Stimulated activated CD8-positive, alpha-beta memory T cell treated with anti-CD3 and anti-CD28 coated beads, Interleukin-7, amount 100 ng/mL, for 1 hour (primary cell): ENCODE results near the gene MACROH2A1.

Experiments
- DNase-seq, 2 donors: peaks; one replicate each; pipeline ENCODE4 v3.0.0-alpha.2; 2020; ENCODE audit warnings: low read depth in 2 of 2

MACROH2A1 gene

DNA sequence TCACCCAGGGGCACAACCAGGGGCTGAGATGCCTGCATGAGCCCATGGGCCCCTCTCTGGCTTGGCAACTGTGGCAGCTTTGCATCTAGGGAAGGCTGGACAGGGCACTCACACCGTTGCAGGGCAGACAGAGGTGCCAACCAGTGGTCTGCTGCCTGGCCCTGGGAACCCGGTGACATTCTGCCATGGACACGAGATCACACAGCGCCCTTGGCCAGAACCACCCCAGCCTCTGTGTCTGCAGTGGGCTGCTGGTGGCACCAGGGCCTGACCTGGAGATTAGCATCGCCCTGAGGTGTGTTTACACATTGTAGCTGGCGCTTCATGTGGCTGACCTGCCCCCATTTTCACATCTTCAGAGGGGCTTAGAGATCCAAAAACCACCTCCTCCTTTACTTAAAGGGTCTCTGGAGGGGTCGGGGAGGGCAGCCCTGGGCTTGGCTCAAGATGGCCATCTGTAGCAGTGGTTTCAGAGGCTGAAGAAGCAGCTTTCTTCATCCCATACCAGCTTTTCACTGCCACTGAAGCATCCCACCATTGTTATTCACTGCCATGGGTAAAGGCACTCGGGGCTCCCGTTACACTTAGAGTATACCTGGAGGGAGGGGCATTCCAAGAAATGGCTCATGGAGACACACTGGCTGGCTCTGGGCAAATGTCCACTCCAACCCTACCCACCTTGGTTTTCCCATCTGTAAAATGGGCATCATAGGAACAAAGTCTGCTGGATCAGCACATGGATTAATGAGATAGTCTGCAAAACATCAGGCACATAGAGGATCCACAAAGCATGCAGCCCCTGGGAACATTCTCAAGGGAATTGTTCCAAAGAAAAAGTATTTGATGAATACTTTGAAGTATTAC, 36.7 kb upstream of the MACROH2A1 start:
- DNase-seq, result no peak

DNA sequence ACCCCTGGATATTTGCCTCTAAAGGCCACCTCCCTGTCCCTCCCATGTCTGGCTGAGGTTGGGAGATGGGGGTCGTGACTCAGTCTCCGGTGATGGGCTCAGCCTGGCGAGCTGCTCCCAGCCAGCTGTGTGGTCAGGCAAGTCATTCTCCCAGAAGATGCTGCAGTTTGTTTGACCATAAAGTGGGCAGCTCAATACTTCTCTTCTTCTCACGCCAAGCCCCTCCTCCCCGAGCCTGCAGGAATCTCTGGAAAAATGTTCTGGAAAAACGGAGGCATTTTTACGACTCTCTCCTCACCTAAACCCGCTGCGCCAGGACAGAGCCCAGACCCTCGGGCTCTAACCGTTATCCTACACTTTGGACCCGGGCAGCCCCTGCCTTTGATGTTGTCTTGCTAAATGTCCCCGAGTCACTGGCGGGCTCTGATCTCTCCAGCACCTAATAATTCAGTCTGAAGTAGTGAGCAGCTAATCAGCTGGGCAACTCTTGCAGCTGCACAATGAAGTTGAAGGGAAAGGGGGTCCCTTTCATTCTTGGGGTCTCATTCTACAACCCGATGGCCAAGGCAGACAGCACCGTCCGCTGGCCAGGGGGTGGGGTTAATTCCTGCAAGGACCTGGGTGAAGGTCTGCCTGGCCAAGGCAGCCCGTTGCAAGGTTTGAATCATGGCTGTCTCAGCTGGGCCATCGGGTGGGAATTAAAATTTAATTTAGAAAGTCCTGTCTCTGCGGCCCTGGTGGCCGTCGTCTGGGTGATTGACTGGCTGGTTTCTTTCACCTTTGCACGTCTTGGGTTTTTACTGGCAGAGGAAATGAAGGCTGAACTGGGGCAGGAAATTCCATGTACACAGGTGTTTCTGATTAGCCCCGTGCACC, 35.8 kb upstream of the MACROH2A1 start:
- no peak for DNase-seq

DNA sequence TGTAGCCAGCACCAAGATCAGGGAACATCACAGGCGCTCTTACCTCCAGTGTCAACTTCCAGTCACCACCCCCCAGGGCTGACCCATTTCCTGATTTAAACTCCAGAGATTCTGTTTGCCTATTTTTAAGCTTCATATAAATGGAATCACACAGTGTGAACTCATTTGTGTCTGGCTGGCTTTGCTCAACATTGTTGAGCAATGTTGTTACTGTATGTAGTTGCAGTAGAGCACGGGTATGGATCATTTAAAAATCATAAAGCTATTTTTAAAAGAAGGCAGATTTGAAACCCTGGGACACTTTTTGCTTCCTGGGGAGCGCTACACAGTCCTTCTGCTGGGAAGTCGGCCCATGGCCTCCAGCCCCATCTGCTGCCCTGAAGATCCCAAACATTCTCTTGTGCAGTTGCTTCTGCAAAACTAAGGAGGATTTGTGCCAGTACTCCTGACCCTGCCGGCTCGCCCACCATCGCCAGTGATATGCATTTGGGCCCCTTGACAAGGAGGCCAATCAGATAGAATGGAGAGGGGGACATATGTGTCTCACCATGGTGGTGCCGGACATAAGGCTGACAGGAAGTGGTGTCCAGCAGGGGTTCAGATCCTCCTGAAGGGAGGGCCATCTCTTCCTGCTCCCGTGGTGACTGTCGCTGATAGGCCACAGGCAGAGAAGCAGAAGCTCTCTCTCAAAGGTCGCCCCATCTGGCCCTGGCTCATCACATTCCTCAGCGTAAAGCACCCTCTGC, 34.8 kb upstream of the MACROH2A1 start:
- no peak for DNase-seq

DNA sequence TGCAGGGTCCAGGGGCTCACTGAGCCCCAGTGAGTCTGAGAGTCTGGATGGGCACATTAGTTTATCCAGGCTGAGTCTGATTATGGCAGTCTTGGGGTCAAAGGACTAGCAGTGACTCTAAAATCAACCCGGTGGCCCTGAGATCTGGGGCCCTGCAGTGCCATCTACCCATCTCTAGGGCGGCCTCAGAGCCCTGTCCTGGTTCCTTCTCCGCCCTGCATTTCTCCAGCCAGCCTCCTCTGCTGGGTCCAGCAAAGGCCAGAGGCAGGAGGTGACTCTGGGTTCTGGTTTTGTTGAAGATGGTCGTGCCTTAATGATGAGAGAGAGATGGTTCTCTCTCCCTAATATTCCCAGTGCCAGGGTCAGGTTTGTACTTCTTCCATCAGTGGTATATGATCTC, 33.1 kb upstream of the MACROH2A1 start:
- no peak for DNase-seq

DNA sequence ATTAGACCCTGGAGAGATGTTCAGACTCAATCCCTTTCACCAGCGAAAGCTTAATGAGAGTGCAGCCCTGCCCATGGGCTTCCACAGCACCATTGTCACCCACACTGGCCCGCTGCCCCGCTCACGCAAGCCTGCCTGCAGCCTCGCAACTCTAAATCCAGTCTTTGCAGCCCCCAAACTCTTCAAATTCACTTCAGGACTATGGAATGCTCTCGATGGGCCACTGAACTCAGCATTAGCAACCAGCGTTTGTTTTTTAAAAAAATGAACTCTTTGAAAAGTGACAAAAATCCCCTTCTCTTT, 31.1 kb upstream of the MACROH2A1 start:
- no peak for DNase-seq

DNA sequence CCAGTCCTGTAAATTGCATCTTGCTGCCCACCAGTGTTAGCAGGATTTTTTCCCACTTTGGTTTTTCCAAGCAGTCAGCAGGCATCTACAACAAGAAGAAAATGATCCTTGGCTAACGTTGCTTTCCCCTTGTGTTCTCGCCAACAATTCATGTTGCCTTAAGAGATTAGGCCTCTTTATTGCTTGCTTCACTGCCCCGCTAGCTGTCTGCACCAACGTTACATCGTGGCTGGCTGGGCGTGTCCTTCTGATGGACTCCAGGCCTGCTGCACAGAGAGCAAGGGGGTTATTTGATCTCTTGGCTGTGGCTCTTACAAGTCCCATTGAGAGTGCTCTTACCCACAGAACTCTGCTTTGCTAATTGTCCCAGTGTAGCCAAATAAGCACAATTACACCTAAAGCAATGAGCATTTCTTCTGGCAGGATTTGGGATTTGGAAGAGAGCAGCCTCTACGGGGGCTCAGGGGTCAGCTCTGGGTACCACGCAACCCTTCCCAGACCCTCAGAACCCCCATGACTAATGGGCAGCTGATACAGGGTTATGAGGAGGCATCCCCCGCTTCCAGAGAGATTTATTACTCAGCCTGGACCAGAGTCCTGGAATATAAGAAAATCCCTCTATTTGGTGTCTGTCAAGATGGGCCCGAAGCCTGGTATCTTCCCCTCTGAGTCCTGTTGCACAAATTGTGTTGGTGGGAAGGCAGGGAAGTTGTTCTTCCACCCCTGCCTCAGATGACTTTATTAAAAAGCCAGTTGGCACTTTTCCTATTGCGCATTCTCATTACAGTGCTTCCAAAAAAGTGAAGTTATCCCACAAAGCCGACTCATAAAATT, 30.5 kb upstream of the MACROH2A1 start:
- no peak for DNase-seq

DNA sequence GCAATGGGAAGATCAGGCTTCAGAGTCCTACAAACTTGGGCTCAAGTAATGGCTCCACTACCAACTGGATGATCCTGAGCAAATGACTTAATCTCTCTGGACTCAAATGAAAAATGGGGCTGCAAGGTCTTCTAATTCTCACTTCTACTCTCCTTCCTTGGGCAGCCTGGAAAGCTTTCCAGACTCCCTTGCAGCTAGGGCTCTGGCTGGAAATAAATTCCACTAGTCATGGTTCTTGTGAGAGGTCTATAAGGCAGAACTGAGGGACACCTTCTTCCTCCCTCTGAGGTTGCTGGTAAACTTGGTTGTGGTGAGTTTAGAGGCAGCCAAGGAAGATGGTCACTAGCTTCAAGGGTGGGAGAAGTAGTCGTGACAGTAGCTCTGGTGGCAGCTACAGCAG, 29.6 kb upstream of the MACROH2A1 start:
- DNase-seq, result no peak

DNA sequence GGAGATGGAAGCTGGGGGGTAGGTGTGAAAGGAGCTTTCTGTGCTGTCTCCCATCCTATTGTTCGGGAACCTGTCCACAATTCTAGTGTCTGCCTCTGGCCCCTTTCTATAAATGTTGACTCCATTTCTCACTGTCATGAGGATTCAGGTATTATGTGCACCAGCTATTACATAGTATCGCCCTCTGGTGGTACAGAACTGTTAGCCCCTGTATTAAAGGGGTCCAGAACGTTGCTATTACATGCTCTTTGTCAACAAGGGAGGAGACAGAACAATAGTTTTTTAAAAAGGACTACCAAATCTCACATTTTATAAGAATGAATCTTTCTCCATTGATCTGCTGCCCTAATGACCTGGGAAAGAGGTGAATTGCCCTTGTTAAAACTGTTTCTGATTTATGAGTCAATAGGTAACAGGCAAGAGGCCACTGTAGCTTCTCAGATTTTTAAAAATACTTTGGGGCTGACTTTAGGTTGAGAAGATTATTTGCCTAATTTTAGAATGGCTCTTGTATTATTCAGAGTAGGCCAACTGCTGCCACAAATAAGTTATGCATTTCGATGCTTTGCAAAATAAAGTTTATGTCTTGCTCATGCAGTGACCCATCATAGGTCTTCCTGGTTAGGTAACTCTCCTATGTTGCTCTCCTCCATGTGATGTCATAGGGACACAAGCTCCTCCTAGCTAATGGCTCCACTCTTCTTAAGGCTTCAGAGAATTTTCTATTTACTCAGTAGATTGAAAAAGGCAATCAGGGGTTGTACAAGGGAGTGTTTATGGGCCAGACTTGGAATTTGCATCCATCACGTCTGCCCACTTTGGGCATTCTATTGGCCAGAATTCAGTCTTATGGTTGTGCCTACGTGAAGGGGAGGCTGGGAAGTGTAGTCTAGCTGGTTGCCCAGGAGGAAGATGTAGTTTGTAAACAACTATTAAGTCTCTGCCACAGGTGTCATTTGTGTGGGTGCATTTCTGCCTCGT, 27.4 kb upstream of the MACROH2A1 start:
- no peak for DNase-seq

DNA sequence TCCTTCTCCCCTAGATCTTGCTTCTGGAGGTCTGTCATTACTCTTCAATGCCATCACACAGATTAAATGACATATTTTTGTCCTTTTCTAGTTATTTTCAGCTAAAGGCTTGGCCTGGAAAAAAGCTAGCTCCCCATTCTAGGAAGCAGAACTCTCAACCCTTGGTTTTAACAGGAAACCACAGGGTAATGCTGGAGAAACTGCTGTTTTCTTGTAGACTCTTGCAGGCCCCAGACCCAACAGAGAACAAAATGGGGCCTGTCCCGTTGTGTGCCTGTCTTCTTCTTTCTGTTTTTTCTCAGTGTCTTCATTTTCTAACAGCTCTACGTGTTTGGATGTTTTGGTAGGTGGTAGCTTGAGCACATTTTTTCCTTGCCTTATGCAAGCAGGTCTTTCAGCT, 26.6 kb upstream of the MACROH2A1 start:
- no peak for DNase-seq

DNA sequence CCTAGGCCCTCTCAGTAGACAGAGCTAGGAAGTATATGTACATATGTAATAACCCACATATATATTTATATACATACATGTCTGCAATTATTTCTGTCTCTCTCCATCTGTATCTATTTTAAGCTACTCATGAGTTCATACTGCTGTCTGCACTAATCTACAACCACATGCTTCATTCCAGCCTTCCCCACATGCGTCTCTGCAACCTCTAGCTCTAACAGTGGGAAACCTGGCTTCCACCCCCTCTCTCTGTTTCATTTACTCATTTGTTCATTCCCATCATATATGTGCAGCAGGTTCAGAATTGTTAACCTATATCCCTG, 24.8 kb upstream of the MACROH2A1 start:
- DNase-seq, result no peak

DNA sequence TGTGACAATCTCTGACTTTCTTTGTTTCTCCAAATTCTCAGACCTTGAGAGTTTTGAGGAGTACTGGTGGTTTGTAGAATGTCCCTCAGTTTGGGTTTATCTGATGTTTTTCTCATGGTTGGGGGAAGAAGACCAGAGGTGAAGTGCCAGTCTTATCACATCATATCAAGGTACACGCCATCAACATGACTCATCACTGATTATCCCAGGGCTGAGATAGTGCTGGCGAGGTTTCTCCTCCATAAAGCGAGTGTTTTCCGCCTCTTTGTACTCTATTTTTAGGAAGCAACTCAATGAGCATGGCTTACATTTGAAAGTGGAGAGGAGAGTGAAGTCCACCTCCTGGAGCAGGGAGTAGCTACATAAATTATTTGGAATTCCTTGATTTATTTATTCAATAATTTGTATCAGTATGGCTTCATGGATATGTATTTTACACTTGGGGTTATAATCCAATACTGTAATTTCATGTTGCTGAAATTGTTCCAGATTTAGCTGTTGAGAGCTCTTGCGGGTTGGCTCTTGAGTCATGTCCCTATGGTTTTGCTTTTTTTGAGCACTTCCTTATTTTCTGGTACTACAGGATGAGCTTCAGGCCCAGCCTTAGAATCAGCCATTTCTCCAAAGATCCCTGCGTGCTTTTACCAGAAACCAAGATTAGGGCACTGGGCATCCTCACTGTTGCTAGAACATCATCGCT, 24.3 kb upstream of the MACROH2A1 start:
- DNase-seq, result no peak

DNA sequence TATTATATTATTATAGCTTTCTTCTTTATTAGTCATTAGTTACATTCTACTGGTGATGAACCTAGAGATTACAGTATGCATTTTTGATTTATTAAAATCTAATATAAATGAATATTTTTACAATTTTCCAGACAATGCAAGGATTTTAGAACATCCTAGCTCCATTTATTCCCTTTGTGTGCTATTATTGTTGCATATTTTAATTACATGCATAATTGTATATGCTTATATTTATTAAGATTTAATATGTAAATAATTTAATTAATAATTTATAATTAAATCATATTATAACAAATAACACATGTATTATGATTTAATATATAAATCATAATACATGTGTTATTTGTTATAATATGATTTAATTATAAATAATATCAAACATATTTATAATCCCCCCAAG, 23.4 kb upstream of the MACROH2A1 start:
- no peak for DNase-seq

DNA sequence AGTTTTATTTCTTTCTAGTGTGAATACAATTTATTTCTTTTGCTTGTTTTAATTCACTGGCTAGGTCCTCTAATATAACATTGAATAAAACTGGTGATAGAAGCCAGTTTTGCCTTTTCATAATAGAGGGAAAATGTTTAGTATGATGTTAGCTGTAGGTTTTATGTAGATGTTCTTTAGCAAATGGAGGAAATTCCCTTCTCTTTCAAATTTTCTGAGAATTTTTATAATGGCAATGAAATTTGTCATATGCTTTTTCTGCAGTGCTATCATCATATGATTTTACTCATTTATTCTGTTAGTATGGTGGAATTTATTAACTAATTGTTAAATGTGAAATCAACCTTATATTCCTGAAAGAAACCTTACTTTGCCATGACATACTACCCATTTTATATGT, 18.1 kb upstream of the MACROH2A1 start:
- DNase-seq, result no peak

DNA sequence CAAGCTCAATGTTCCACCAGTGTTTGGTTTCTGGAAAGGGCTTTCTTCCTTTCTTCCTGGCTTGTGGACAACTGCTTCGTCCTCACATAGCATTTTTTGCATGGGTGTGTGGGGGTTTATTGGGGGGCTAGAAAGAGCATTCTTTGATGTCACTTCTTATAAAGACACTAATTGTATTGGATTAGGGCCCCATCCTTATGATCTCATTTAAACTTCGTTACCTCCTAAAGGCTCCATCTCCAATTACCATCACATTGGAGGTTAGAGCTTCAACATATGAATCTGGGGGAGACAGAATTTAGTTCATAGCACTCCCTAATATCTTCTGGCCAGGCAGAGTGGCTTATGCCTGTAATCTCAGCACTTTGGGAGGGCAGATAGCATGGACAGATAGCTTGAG, 6.1 kb upstream of the MACROH2A1 start:
- no peak for DNase-seq

DNA sequence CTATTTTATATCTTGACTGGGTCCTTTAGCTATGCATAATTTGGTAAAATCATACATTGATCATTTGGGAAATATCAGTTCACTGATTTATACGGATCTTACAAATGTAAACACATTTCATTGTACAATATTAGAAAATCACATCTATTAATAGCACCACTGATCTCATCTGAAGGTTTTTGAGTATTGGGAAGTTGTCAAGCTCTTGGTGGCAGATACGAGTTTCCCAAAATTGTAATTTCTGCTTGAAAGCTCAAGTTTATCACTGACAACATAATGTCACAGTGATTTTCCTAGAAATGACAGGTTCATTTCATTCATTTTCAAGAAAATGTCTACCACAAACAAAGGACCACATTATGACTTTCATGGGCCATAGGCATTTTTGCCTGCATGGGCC, 3.0 kb upstream of the MACROH2A1 start:
- no peak for DNase-seq

DNA sequence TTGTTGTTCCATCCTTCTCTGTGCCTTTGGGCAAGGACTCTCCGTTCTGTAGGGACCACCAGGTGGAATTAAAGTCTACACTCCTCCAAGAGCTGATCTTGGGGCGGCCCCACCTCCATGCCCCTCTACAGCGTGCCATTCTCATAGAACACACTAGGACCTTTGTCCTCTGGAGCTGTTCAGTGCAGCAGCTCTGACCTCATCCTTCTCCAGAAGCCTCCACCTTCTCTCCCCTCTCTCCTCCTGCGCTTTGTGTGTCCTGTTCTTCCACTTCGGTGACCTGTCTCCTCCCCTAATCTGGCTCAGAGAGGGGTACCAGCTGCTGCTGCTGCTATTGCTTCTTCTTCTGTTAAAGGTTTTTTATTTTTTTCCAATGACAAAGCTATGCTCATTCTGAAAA, 1.8 kb upstream of the MACROH2A1 start:
- no peak for DNase-seq

DNA sequence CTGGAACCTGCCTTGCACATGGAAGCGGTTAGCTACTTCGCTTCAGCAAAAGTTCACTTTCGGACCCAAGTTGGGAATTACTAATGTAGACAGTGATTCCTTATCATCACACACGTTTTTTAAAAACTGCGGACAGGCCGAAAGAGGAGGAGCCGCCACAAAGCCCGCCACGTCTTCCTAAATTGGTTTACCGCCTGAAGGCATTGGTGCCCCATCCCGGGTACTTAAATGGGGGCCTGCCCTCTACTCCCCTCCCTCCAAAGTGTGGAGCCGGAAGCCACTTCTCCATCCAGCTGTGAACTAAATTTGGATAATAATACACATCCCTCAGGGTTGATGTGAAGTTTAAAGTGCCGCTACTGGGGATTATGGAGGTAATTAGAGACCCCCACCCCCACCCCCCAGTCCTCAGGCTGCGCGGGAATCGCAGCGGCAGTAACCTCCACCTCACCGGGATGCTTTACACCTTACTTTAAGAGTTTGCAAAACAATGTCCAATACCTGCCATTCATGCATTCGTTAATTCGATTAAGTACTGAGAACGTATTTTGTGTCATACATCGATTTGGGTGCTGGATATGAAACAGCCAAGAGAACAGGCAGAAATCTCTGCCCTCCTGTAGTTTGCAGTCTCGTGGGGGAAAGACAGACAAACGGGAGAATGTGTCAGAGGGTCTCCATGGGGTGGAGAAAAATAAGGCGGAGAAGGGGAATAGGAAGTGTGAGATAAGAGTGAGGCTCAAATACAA, 937 bp upstream of the MACROH2A1 start:
- no peak for DNase-seq

DNA sequence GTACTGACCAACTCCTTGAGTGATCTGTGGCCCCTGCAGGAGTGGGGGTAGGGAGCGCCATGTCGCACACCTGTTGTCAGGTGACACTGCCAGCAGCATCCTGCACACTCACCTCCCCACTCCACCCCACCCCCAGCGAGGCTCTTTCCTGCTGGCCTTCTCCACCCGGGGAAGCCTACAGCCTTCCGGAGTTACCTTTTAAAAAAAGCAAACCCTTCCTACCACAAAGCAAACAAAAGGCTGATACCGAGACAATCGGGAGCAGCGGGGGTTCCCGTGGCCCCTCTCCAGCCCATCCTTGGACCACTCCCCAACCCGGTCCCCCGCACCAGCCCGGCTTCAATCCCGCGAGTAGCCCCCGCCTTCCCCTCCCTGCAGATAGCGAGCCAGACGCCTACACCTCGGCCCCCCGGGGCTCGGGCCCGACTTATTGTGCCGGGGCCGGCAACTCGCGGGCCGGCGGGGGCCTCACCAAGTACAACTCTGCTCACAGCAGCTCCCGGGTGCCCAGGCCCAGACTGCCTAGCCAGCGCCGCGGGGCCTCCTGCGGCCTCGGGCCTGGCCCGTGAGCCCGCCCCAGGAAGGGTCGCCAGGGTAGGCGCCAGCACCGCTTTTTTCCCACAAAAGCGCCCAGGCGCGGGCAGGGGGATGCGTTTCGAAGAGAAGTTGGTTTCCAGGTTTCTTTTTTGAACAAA, 724 bp downstream of the MACROH2A1 start:
- DNase-seq, result no peak

DNA sequence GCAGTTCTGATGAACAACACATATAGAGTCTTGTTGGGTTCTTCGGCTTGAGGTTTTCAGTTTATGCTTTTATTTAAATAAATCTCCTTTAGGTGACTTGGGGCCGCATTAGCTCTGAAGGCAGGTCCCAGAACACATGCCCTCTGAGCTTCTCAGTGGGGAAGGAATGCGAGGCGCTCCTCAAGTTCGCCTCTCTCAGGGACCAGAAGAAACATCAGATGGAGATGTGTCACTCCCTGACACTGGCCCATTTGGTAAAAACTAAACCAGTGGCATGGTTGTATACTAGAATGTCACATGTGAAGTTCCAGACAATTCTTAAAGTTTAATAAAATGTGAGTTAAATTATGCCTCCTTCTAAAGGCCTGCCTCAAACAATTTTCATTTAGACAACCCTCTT, 1.9 kb downstream of the MACROH2A1 start:
- DNase-seq, result no peak
